Stimulated activated CD8-positive, alpha-beta memory T cell treated with anti-CD3 and anti-CD28 coated beads, Interleukin-12 subunit alpha, Interleukin-12 subunit beta, amount 100 ng/mL, for 4 hours (primary cell): ENCODE results near the gene SERP2.

ENCODE experiments used
- DNase-seq: peaks from one replicate; pipeline ENCODE4 v3.0.0-alpha.2; 2020; ENCODE audit warnings: low read depth

The SERP2 gene

GRCh38 chr13:44435142-44435918, 61.7 kb downstream of the SERP2 start:
- DNase-seq: peak; percentile 78

- DNase-seq: no peak
Measured at GRCh38 chr13:44435919-44436510, 62.4 kb downstream of the SERP2 start.

GRCh38 chr13:44436589-44437337, 63.1 kb downstream of the SERP2 start:
- peak; percentile 14 for DNase-seq

GRCh38 chr13:44437356-44438233, 64.0 kb downstream of the SERP2 start:
- no peak for DNase-seq

GRCh38 chr13:44438234-44438579, 64.6 kb downstream of the SERP2 start:
- DNase-seq: no peak

- no peak for DNase-seq
Measured at GRCh38 chr13:44439452-44440024, 65.9 kb downstream of the SERP2 start.

- DNase-seq: no peak
Measured at GRCh38 chr13:44440046-44440608, 66.5 kb downstream of the SERP2 start.
